GM20431 (cell line): ENCODE measurements around the gene SIVA1.

ENCODE experiments used
- in situ Hi-C: fragments of 300-500 bp; cut with MseI, MboI; formaldehyde crosslinking; loops from one replicate; pipeline ENCODE4 v1.15.0; 2020; ENCODE audit warnings: low sequenced_read_pairs; ENCODE audit not compliant: unreplicated experiment

Gene SIVA1

DNA sequence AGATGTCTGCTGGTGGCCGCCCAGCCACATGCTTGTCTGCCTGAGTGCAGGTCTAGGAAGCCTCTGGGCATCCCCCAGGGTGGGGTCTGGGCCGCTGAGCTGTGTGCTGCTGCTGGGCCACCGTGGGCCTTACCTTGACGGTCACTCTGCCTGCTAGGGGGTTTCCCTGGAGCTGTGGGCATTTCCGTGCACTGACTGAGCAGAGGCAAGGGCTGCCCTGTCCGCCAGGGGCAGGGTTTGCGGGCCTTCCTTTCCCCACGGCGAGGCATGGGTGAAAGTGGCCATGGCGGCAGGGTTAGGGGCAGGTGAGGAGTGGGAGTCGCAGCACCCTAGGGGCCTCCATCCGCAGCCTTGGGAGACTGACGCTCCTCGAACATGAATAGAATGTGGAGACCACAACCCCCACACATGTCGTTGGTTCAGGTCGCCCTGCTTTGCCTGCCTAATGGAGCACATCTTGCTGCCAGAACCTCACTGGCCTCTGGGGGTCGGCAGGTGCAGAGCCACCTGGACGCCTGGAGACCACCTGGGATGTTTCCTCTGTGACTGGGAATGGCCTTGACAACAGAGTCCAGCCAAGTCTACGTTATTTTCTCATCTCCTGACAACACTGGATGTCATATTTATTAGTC lies 50.4 kb downstream of the SIVA1 start:
- in situ Hi-C loops = no loop called here

GRCh38 chr14:104803912-104804410 lies 51.0 kb downstream of the SIVA1 start:
- in situ Hi-C loops = no loop called here

GRCh38 chr14:104804481-104805325 lies 51.8 kb downstream of the SIVA1 start:
- in situ Hi-C loops = no loop called here

DNA sequence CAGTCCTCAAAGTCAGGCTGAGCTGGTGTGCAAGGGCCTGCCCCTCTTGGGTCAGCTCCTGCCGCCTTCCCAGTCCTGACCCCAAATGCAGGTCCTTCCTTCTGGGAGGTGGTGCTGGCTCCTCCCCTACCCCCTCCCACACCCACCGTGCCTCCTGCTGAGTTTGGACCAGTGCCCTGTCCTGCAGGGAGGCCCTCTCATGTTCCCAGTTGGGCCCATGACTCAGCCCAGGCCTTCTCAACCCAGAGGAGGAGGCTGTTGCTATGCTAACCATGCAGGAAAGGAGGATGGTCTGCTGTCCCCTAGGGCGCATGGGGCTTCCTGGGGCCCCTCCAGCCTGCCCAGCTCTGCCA lies 52.4 kb downstream of the SIVA1 start:
- in situ Hi-C loops = no loop called here

DNA sequence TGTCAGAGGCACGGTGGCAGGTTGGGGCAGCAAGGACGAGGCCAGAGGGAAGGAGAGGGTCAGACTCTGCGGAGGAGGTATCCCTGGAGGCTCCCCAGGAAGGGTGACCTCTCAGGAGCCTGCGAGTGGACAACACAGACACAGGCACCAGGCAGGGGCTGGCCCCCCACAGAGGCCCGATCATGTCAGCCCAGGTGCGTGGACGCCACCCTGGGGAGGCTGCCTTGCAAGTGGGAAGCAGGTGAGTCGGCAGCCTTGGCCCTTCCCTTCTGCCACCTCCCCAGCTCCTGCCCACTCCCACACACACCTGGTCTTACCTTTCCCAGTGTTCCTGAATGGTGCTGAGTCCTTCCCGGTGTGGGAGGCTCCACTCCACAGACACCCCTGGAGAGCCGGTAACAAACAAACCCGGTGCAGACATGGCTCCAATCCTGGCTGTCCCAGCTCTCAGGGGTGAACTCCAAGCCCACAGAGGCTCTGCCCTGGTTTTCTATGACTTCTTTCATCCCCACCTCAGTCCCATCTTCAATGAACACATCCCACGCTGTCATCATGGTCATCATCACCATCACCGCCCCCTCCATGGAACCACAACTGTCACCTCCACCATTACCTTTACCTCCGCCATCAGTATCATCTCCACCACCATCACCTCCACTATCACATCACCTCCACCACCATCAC lies 53.1 kb downstream of the SIVA1 start:
- in situ Hi-C loops = no loop called here

- in situ Hi-C loops = no loop called here
Observed at GRCh38 chr14:104806625-104807465, 53.9 kb downstream of the SIVA1 start.

GRCh38 chr14:104808456-104808855 lies 55.5 kb downstream of the SIVA1 start:
- in situ Hi-C loops = no loop called here
